ENCODE data around the gene NYNRIN. TPM values are rescaled to one million over a fixed set of nuclear protein-coding genes. Genes with fewer than 3 reads are reported as not detected.
"Not testable (repeated sequence)": the region's sequence is repeated elsewhere in the genome, so short reads cannot be mapped to it uniquely, and the experiment has no call there.

Gene NYNRIN
- total RNA-seq, 1 donor from 2014 or later = 3.3 TPM

DNA sequence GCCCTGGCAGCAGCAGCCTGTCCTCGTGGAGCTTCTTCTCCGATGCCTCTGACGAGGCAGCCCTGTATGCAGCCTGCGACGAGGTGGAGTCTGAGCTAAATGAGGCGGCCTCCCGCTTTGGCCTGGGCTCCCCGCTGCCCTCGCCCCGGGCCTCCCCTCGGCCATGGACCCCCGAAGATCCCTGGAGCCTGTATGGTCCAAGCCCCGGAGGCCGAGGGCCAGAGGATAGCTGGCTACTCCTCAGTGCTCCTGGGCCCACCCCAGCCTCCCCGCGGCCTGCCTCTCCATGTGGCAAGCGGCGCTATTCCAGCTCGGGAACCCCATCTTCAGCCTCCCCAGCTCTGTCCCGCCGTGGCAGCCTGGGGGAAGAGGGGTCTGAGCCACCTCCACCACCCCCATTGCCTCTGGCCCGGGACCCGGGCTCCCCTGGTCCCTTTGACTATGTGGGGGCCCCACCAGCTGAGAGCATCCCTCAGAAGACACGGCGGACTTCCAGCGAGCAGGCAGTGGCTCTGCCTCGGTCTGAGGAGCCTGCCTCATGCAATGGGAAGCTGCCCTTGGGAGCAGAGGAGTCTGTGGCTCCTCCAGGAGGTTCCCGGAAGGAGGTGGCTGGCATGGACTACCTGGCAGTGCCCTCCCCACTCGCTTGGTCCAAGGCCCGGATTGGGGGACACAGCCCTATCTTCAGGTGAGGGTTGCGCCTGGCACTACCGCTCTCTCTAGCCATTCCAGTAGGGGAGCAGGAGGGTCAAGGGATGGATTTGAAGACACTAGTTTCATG lies 28.7 kb upstream of the NYNRIN start:
- no peak for DNase-seq (ENCODE audit: low read depth in 2 of 2)

DNA sequence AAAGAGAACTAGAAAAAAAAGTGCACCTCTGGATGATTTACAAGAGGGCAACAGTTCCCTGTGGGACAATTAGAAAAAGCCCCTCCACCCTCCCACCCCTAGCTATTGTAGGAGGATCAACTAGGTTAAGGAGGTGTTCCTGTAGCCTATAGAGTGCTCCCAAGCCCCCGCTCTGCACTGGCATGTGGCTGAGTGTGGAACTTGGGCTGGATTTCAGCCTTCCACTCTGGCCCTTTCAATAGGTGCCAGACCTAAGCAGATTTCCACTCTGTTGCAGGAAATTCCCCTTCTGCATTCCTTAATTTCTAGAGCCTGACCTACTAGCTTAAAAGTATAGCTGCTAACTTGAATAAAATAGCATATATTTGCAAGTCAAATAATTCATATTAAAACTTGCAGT lies 28.1 kb upstream of the NYNRIN start:
- DNase-seq (ENCODE audit: low read depth in 2 of 2) = no peak

DNA sequence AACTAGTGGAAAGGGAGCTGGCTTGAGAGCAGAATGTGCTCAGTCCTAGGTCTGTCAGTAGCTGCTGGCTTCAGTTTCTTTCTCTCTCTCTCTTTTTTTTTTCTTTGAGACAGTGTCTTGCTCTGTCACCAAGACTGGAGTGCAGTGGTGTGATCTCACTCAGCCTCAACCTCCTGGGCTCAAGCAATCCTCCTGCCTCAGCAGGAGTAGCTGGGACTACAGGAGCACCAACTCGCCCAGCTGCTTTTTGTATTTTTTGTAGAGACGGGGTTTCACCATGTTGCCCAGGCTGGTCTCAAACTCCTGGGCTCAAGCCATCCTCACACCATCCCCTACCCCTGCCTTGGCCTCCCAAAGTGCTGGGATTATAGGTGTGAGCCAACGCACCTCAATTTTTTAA lies 27.2 kb upstream of the NYNRIN start:
- DNase-seq (ENCODE audit: low read depth in 2 of 2) = not testable (repeated sequence)

DNA sequence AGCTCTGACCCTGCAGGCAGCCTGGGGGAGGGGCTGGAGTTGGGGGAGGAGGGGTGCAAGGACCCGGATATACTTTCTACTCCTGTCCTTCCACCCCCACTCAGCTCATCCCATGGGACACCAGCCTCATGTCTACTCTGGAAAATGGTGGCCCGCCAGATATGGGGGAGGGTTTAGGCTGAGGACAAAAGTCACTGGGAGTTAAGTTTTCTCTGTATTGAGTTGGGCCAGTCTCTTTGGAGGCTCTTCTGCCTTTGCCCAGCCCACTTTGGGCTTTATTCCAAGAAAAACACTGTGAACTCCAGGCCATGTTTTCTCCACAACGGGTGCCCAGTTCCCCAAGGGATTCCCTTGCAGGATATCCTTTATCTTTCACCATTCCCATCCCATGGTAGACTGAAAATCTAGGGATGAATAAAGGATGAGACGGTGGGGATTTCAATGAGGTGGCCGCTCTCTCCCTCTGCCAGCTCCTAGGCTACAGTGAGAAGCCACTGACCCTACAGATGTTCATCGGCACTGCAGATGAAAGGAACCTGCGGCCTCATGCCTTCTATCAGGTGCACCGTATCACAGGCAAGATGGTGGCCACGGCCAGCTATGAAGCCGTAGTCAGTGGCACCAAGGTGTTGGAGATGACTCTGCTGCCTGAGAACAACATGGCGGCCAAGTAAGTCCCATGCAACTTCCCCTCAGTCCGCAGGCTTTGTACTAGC lies 25.9 kb upstream of the NYNRIN start:
- DNase-seq (ENCODE audit: low read depth in 2 of 2) = peak in 1 of 2 donors; percentile 22

DNA sequence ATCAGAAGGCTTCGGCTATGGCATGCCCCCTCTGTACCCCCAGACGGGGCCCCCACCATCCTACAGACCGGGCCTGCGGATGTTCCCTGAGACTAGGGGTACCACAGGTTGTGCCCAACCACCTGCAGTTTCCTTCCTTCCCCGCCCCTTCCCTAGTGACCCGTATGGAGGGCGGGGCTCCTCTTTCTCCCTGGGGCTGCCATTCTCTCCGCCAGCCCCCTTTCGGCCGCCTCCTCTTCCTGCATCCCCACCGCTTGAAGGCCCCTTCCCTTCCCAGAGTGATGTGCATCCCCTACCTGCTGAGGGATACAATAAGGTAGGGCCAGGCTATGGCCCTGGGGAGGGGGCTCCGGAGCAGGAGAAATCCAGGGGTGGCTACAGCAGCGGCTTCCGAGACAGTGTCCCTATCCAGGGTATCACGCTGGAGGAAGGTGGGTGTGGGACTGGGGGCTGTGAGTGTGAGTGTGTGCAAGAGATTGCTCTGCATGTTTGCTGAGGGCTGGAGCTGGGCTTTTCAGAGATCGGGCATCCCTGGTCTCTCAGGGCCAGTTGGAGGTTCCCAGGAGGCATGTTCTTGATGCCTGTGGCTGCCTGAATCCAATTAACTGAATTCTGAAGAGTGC lies 22.2 kb upstream of the NYNRIN start:
- no peak for DNase-seq (ENCODE audit: low read depth in 2 of 2)

DNA sequence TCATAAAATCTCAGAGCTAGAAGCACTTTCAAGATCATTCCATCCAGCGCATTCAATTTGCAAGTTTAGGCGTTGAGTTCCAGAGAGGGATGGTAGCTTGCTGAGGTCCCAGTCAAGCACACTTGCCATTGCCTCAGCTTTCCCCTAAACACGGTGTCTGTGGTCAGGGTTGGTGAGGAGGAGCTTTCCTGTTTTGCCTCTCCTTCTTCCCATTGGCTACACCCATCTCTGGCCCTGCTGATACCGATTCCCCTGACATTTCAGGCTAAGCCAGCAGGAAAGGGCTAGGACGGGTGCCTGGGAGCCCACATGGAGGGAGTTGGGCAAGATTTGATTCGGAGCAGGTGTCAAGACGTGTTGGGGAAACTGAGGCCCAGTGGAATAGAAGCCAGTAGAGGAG lies 21.7 kb upstream of the NYNRIN start:
- no peak for DNase-seq (ENCODE audit: low read depth in 2 of 2)

DNA sequence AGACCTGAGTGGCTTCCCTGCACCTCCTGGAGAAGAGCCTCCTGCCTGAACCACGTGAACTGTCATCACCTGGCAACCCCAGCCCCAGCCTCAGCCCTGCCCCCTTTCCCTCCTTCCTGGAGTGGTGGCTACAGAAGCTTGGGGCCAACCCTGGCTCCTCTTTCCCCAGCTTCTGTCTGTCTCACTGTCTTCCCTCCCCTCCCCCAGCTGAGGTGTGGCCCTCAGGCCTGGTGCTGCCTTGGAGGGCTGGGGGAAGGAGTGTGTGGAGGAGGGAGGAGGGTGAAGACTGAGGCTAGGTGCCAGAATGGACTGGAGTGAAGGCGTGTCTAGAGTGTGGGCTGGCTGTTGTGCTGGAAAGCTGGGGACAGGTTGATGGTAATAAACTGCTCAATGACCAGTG lies 21.1 kb upstream of the NYNRIN start:
- no peak for DNase-seq (ENCODE audit: low read depth in 2 of 2)

DNA sequence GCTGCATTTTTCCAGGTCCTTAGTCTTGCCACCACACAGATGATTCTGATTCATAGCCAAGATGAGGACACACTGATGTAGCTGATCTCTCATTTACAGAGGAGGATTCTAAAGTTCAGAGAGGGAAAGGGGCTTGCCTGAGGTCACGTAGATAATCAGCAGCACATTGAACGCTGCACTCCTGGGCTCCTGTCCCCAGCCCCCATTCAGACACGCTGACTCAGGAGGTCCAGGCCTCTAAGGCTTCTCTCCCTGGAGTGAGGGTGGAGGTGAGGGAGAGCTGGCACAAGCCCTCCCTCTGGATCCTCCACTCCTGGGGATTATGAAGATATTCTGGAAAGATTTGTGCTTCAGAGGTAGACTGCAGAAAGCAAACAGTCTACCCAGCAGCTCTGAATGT lies 20.5 kb upstream of the NYNRIN start:
- DNase-seq (ENCODE audit: low read depth in 2 of 2) = no peak

DNA sequence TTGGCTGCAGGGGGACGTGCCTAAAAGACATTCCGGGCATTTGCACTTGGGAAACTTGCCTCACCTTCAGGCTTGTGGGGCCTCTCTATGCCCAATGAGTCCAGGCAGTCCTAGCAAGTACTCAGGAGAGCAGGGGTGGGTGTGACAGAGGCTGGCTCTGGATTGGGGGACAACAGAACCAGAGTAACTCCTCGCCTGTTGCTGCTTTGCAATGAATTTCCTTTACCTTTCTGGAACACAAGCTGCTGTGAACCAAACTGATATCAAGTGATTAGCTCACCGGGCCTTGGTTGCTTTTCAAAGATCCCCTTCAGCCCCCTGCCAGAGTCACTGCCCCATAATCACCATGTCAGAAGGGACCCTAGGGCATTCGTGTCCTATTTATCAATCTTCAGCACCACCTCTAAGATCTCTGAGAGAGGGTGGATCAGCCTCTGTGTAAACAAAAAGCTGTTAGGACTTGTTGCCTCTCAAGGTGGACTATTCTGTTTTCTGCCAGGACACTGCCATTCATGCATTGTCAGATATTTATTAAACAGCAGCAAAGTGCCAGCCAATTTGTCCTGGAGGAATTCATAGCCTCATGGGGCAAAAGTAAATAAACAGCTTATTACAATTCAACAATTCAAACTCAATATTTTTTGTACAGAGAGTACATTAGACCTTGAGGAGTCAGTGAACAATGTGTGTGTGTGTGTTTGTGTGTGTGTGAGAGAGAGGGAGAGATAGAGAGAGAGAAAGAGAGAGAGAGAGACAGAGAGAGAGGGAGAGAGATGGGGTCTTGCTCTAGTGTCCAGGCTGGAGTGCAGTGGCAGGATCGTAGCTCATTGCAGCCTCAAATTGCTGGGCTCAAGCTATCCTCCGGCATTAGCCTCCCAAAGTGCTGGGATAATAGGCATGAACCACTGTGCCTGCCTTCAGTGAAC lies 19.6 kb upstream of the NYNRIN start:
- DNase-seq (ENCODE audit: low read depth in 2 of 2) = no peak

DNA sequence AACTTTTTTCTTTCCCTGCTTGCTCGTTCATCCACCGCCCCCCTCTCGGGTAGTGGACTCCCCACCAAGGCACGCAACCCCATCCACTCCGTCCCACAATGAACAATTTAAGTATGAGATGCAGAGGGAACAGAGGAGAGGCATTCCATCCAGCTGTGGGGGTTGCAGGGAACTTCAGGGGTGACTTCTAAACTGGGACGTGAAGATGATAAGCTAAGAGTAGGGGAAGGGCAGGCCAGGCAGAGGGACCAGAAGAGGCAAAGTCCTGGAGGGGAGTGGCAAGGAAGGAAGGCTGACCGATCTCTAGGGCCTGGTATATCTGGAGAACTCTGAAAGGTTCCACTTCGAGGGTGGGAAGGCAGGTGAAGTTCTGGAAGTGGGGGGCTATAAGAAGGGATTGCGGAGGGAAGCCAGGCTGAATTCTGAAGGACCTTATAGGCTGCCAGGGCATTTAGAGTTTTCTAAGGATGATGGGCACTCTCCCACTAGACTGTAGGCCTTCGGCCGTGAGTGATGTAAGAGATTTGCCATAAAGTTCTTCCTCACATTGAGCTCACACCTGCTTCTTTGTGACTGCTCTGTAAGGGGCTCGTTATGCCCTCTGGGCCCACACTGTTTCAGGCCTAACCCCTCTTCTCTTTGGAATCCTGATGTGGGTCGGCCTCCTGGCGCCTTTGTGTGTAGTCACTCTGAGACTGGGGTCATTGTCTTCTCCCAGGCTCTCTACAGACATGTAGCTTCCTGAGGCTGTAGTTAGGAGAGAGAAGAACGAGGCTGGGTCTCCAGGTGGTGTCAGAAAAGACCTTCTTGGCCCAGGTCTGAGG lies 18.7 kb upstream of the NYNRIN start:
- no peak for DNase-seq (ENCODE audit: low read depth in 2 of 2)

DNA sequence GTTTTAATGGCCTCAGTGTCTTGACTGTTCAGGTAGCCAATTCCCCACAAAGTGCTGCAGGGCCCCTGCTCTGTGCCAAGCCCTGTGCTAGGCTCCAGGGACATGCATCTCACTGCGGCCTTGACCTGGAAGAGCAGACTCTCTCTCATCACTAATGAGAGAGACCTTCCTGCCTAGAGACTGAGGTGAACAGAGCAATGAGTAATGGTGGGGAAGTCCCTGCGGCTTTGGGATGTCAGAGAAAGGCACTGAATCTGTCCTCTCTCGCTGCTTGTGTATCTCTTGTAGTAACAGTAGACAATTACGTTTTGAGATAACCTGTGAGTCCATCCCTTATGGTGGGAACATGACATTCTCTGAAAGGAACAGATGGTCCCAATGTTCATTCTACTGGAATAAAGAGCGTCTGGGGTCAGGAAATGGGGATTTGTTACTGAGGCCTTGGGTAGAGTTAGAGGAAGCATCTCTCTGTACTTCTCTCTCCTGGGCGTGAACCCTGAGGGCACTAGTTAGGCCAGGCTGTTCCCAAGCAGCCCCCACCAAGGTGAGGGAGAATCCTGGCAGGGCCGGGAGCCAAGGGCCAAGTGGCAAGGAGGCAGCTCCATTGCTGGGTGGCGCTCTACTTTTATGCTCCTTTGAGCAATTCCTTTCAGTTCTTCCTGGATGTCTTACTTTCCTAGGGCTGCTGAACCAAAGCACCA lies 17.3 kb upstream of the NYNRIN start:
- DNase-seq (ENCODE audit: low read depth in 2 of 2) = no peak

DNA sequence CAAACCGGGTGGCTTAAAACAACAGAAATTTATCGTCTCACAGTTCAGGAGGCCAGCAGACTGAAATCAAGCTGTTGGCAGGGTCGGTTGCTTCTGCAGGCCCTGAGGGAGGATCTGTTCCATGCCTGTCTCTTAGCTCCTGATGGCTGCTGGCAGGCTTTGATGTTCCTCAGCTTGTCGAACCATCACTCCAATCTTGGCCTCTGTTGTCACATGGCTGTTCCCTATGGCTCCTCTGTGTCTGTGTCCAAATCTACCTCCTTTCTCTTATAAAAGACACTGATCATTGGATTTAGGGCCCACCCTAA lies 16.8 kb upstream of the NYNRIN start:
- DNase-seq (ENCODE audit: low read depth in 2 of 2) = no peak

DNA sequence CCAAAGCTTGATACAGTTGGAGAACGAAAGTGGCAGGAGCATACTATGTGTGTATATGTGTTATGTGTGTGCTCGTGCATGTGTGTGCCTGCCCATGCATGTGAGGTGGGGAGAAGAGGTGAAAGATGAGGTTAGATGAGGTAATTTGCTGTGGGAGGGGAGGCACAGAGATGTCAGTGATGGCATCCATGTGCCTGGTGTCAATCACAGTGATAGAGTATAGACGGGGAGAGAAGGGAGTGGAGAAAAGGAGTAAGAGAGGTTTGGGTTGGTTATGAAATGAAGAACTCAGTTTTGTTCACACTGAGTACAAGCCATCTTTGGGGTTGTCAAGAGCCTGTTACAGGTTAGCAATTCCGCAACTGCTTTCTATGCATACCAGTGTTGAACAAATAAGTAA lies 14.6 kb upstream of the NYNRIN start:
- DNase-seq (ENCODE audit: low read depth in 2 of 2) = no peak

DNA sequence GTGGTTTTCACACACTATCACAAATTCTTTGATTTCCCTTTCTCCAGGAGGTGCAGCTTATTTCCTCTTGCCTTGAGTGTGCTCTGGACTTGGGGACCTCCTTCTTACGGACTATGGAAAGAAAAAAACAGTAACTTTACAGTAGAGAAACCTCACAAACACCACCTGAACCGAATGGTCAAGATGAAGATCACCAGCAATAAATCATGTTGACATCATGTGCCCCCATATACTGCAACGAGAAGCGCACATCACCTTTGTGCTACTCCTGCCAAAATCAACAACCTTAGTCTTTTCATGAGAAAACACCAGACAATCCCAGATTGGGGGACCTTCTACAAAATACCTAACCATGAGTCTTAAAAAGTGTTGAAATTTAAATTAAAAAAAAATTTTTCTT lies 13.3 kb upstream of the NYNRIN start:
- no peak for DNase-seq (ENCODE audit: low read depth in 2 of 2)

DNA sequence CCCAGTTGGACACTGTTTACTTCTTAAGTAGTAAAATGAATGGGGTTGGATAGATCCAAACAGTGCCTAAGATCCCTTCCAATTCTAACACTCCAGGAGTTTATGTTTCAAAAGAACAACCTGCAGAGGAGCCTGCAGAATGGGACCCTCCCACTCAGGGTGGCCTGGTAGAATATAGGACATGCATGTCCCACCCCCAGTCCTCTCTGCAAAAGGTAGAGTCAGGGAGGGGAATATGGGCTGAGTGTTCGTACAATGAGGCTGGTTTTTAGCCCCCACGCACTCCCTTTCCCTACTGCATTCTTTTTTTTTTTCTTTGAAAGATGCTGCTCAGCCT lies 11.8 kb upstream of the NYNRIN start:
- DNase-seq (ENCODE audit: low read depth in 2 of 2) = no peak

DNA sequence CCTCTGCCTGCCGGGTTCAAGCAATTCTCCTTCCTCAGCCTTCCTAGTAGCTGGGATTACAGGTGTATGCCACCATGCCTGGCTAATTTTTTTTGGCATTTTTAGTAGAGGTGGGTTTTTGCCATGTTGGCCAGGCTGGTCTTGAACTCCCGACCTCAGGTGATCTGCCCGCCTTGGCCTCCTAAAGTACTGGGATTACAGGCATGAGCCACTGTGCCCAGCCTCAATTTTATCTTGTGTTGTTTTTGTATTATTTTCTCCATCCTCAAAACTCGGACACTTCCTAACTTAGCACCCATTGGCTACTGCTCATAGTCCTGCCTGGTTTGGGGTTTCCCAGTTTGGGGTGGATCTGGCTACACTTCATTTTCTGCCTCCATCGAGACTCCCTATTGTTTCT lies 11.2 kb upstream of the NYNRIN start:
- DNase-seq (ENCODE audit: low read depth in 2 of 2) = not testable (repeated sequence)

DNA sequence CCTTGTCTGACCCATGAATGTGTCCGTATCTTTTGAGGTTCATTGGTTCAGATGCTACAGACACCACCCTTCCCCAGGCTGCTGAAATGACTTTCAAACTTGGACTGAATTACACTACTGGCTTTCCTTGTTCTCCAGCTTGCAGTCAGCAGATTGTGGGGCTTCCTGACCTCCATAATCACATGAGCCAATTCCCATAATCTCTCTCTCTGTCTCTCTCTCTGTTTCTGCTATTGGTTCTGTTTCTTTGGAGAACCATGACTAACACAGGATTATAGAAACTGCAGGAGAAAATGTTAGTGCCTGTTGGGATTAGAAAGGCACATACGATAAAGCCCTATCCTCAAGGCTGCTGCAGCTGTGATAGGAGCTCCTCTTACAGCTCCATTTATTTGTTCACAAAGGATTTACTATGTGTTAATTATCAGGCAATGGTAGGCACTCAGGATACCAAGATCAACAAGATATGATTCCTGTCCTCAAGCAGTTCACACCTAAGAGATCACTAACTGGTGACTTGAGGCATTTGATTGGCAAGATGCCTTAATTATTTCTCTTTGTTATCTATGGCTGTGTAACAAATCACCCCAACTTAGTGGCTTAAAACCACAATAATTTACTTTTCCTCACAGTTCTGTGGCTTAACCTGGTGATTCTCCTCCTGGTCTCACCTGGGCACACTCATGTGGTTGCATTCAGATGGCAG lies 10.2 kb upstream of the NYNRIN start:
- no peak for DNase-seq (ENCODE audit: low read depth in 2 of 2)

DNA sequence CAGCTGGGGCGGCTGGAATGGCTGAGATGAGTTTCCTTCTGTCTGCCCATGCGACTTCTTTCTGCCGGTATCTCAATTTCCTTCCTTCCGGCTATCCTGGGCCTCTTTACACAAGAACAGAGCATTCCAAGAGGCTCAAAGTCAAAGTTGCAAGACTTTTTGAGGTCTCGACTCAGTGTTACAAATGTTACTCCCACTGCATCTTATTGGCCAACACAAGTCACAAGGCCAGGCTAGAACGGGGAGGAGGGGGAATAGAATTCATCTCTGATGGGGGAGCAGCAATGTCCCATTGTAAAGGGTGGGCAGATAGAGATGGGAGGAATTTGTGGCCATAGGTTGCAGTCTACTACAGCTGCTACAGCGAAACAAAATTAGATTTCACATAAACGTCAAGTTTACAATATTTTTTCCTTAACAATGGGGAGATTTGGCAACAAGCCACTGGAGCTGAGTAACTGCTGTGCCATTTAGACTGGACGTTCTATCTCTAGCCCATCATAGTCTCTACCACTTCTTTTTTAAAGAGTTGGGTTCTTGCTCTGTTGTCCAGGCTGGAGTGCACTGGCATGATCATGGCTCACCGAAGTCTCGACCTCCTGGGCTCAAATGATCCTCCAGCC lies 9.5 kb upstream of the NYNRIN start:
- DNase-seq (ENCODE audit: low read depth in 2 of 2) = peak in 1 of 2 donors; percentile 69

DNA sequence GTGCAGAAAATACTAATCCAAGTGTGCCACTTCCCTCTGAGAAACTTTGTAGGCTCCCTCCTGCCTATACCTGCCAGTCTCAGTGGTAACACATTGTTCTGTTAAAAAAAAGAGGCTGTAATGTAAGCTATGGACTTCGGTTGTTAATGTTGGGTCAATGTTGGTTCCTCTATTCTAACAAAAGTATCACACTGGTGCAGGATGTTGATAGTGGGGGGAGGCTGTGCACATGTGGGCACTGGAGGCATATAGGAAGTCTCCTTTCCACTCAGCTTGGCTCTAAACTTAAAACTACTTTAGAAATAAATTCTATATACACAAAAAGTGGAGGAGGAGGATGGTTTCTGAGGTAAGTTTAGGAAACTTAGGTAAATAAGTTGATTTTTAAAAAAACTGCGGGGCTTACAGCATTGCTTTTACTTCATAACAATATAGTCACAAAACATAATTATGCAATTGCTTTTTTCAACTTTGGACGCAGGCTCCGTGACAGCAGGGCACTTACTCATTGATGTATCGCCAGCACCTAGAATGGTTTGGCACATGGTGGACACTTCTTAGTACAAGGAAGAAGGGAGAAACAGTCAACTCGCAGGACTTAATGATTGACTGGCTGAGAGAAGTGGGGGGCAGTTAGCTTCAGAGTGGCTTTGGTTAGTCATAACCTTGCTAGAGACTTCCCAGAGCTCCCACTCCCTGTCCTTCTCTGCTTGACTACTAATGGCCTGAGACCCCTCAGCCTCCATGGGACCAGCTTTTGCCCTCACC lies 7.9 kb upstream of the NYNRIN start:
- DNase-seq (ENCODE audit: low read depth in 2 of 2) = no peak
